ENCODE data around the gene PRELP.

DNA sequence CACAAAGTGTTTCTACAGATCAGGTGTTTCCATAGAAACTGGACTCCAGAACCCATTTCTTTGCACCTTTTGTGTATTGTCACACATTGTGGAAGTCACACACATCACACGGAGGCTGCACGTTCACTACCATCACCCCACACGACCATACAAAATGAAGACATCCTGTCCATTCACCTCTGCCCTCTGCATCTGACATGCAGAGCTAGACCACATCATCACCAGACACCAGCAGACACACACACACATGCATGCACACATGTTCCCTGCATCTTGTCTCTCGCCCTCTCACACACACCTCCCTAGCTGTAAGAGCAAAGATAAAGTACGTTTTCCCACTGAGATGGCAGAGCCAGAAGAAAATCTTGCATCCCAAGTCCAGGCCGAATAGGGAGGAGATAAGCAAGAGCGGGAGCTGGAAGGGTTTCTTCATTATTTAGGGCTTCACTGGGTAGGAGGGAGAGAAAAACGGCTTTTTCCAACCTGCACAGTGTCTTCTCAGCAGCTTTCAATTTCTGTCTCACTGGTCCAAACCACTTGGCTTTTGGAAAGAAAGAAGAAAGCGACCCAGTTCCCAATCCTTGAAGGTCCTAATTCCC is 709 bp downstream of the PRELP start:
- TF ChIP-seq, protein P1, sequence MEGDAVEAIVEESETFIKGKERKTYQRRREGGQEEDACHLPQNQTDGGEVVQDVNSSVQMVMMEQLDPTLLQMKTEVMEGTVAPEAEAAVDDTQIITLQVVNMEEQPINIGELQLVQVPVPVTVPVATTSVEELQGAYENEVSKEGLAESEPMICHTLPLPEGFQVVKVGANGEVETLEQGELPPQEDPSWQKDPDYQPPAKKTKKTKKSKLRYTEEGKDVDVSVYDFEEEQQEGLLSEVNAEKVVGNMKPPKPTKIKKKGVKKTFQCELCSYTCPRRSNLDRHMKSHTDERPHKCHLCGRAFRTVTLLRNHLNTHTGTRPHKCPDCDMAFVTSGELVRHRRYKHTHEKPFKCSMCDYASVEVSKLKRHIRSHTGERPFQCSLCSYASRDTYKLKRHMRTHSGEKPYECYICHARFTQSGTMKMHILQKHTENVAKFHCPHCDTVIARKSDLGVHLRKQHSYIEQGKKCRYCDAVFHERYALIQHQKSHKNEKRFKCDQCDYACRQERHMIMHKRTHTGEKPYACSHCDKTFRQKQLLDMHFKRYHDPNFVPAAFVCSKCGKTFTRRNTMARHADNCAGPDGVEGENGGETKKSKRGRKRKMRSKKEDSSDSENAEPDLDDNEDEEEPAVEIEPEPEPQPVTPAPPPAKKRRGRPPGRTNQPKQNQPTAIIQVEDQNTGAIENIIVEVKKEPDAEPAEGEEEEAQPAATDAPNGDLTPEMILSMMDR (IDR thresholded peaks at IDR 0.05) = no peak
- no peak for TF ChIP-seq POLR2AphosphoS5 (IDR thresholded peaks at IDR 0.05)

Data from breast epithelium (tissue), 3 donors.